ENCODE data around the gene ANAPC7.
"Not testable (repeated sequence)": the region's sequence is repeated elsewhere in the genome, so short reads cannot be mapped to it uniquely, and the experiment has no call there.

ANAPC7 gene

GRCh38 chr12:110405126-110405662, 1.7 kb upstream of the ANAPC7 start:
- H3K36me3 Mint-ChIP-seq (ENCODE audit: low read depth): peaks cover 14% of the 10 kb centered on the region
- not testable (repeated sequence) for H3K27me3 Mint-ChIP-seq (ENCODE audit: low read depth, poor library complexity); H3K9me3 Mint-ChIP-seq; H3K27ac Mint-ChIP-seq; H3K4me3 Mint-ChIP-seq; DNase-seq
- peaks cover 22% of the 10 kb centered on the region for H3K4me1 Mint-ChIP-seq

- Mint-ChIP-seq H3K36me3 (ENCODE audit: low read depth) (peaks cover 23% of the 10 kb centered on the region), H3K9me3 (no peaks in the 10 kb centered on the region), H3K27ac (peak overlapping the region; percentile 100), H3K27me3 (ENCODE audit: low read depth, poor library complexity) (no peaks in the 10 kb centered on the region), H3K4me1 (peaks cover 25% of the 10 kb centered on the region), H3K4me3 (peak overlapping the region; percentile 99)
- DNase-seq: peak; percentile 72
- no peak for TF ChIP-seq CTCF (IDR thresholded peaks at IDR 0.05)
Observed at GRCh38 chr12:110403976-110404682, 621 bp upstream of the ANAPC7 start.

- TF ChIP-seq CTCF (IDR thresholded peaks at IDR 0.05): no peak
- H3K9me3 Mint-ChIP-seq: no peaks in the 10 kb centered on the region
- peaks cover 81% of the 10 kb centered on the region for H3K36me3 Mint-ChIP-seq (ENCODE audit: low read depth)
- no peaks in the 10 kb centered on the region for H3K4me1 Mint-ChIP-seq
- H3K27ac Mint-ChIP-seq: no peak overlapping the region
- no peak overlapping the region for H3K4me3 Mint-ChIP-seq
- DNase-seq: no peak
- no peaks in the 10 kb centered on the region for H3K27me3 Mint-ChIP-seq (ENCODE audit: low read depth, poor library complexity)
Observed at GRCh38 chr12:110382683-110383082, 20.8 kb downstream of the ANAPC7 start.

GRCh38 chr12:110379631-110380030, 23.9 kb downstream of the ANAPC7 start:
- Mint-ChIP-seq H3K4me1 (no peaks in the 10 kb centered on the region), H3K4me3 (no peak overlapping the region), H3K27ac (no peak overlapping the region), H3K27me3 (ENCODE audit: low read depth, poor library complexity) (no peaks in the 10 kb centered on the region), H3K9me3 (no peaks in the 10 kb centered on the region), H3K36me3 (ENCODE audit: low read depth) (peaks cover 75% of the 10 kb centered on the region)
- no peak for DNase-seq
- no peak for TF ChIP-seq CTCF (IDR thresholded peaks at IDR 0.05)

- no peak for TF ChIP-seq CTCF (IDR thresholded peaks at IDR 0.05)
- Mint-ChIP-seq H3K4me3 (no peak overlapping the region), H3K27ac (peak overlapping the region; percentile 74), H3K27me3 (ENCODE audit: low read depth, poor library complexity) (no peaks in the 10 kb centered on the region), H3K4me1 (no peaks in the 10 kb centered on the region), H3K9me3 (no peaks in the 10 kb centered on the region), H3K36me3 (ENCODE audit: low read depth) (peaks cover 76% of the 10 kb centered on the region)
- DNase-seq: no peak
Observed at GRCh38 chr12:110379197-110379596, 24.3 kb downstream of the ANAPC7 start.

GRCh38 chr12:110378131-110378790, 25.2 kb downstream of the ANAPC7 start:
- not testable (repeated sequence) for H3K27me3 Mint-ChIP-seq (ENCODE audit: low read depth, poor library complexity); H3K9me3 Mint-ChIP-seq; H3K4me1 Mint-ChIP-seq; H3K4me3 Mint-ChIP-seq; DNase-seq; H3K27ac Mint-ChIP-seq
- H3K36me3 Mint-ChIP-seq (ENCODE audit: low read depth): peaks cover 81% of the 10 kb centered on the region

Data from nephron progenitor cell (in vitro differentiated cells).